Measurements from ENCODE around the gene ADCK2.

DNA sequence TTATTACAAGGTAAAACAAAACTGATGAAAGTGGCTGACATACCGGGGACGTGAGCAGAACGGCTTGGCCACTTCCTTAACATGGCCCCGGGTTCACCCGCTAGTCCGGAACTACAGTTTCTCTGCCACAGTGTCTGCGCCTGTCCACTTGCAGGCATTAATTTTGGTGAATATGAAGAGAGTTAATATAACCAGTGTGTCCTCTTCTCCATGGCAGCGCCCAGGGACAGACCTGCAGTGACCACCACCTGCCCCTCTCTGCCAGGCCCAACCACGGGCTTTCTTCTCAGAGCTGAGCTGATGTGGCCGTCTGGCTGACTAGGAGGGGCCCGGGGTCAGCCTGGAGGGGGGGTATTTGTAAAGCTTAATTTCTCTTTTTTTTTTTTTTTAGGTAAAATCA is 22.6 kb downstream of the ADCK2 start:
- TF ChIP-seq MYC (IDR thresholded peaks at IDR 0.05; ENCODE audit: low read depth, low read length) (no peak), CTCF (IDR thresholded peaks at IDR 0.05; ENCODE audit: low read depth, low read length) (no peak), POLR2A (IDR thresholded peaks at IDR 0.05; ENCODE audit: extremely low read depth, insufficient read length) (no peak)
- TF ChIP-seq, protein P1, sequence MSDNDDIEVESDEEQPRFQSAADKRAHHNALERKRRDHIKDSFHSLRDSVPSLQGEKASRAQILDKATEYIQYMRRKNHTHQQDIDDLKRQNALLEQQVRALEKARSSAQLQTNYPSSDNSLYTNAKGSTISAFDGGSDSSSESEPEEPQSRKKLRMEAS (IDR thresholded peaks at IDR 0.05; ENCODE audit: low read depth, low read length), result no peak

All from NB4 (cell line).